ENCODE data around the gene SLC50A1. TPM values are rescaled to one million over a fixed set of nuclear protein-coding genes. Genes with fewer than 3 reads are reported as not detected.
A peak's percentile ranks its signal among the peaks of the same experiment; 100 is the strongest.
"Not testable (repeated sequence)": the region's sequence is repeated elsewhere in the genome, so short reads cannot be mapped to it uniquely, and the experiment has no call there.

The SLC50A1 gene
- total RNA-seq, 2 experiments from 2014 or later = 39.8 to 41.2 TPM

DNA sequence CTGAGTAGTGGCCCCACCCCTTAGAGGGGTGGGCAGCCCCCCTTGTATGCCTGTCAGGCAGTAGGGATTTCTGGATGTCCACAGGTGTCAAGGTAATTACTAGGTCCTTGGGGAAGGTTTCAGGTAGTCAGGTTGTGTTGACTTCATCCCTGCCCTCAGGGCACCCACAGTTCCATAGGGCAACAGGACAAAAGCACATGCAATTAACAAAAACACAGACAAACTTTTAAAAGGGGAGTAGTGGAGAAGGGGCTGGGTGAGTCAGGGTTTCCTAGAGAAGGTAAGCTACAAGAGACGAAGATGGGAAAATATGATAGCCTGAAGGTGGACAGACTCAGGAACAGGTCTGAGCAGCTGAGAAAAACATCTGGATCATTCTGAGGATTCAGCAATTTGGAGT, 23.3 kb downstream of the SLC50A1 start:
- CTCF ChIA-PET = no interaction called here
- Mint-ChIP-seq H3K27ac (no peak overlapping the region), H3K27me3 (peaks cover 15% of the 10 kb centered on the region), H3K4me3 (no peak overlapping the region), H3K9me3 (ENCODE audit: low read depth) (no peaks in the 10 kb centered on the region), H3K4me1 (no peaks in the 10 kb centered on the region), H3K36me3 (no peaks in the 10 kb centered on the region)
- ATAC-seq (no peak), DNase-seq (no peak)

- Mint-ChIP-seq H3K27me3 (peaks cover 9% of the 10 kb centered on the region), H3K9me3 (ENCODE audit: low read depth) (no peaks in the 10 kb centered on the region), H3K36me3 (no peaks in the 10 kb centered on the region), H3K4me1 (no peaks in the 10 kb centered on the region), H3K27ac (no peak overlapping the region), H3K4me3 (no peak overlapping the region)
- CTCF ChIA-PET = no interaction called here
- DNase-seq = no peak
- ATAC-seq = no peak
Measured at GRCh38 chr1:155160128-155160527, 24.5 kb downstream of the SLC50A1 start.

- CTCF ChIA-PET = interaction anchor here (1.0 to 1.5 kb wide), 4 partner anchors 10 to 145 kb away, joined by 3 to 9 read pairs (median 6); partner anchors contain the start of gene KRTCAP2
- ATAC-seq, H3K4me1 Mint-ChIP-seq: not testable (repeated sequence)
Measured at GRCh38 chr1:155162631-155163030, 27.0 kb downstream of the SLC50A1 start.

DNA sequence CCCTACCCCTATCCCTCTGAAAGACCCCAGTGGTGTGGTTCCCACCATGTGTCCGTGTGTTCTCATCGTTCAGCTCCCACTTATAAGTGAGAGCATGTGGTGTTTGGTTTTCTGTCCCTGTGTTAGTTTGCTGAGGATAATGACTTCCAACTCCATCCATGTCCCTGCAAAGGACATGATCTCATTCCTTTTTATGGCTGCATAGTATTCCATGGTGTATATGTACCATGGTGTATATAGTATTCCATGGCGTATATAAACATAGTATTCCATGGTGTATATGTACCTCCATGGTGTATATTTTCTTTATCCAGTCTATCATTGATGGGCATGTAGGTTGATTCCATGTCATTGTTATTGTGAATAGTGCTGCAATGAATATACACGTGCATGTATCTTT, 28.1 kb downstream of the SLC50A1 start:
- H3K4me1 Mint-ChIP-seq = peaks cover 12% of the 10 kb centered on the region
- not testable (repeated sequence) for H3K27me3 Mint-ChIP-seq; DNase-seq; ATAC-seq; H3K27ac Mint-ChIP-seq; H3K36me3 Mint-ChIP-seq; H3K9me3 Mint-ChIP-seq (ENCODE audit: low read depth); H3K4me3 Mint-ChIP-seq
- CTCF ChIA-PET = interaction anchor here (1.6 to 13.0 kb wide), 2 partner anchors 52 to 73 kb away, joined by 3 to 295 read pairs; no protein-coding TSS in a partner anchor

More at GRCh38 chr1:155162631-155163030, 27.0 kb downstream of the SLC50A1 start:
- H3K27me3 Mint-ChIP-seq; H3K9me3 Mint-ChIP-seq (ENCODE audit: low read depth); DNase-seq; H3K4me3 Mint-ChIP-seq; H3K36me3 Mint-ChIP-seq; H3K27ac Mint-ChIP-seq: not testable (repeated sequence)

DNA sequence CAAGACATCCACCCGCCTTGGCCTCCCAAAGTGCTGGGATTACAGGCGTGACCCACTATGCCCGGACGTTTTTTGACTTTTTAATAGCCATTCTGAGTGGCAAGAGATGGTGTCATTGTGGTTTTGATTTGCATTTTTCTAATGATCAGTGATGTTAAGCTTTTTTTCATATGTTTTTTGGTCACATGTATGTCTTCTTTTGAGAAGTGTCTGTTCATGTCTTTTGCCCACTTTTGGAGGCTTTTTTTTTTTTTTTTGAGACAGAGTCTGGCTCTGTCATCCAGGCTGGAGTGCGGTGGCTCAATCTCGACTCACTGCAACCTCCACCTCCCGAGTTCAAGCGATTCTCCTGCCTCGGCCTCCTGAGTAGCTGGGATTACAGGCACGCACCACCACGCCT, 29.0 kb downstream of the SLC50A1 start:
- not testable (repeated sequence) for H3K27ac Mint-ChIP-seq; H3K4me3 Mint-ChIP-seq; H3K9me3 Mint-ChIP-seq (ENCODE audit: low read depth); H3K36me3 Mint-ChIP-seq; H3K27me3 Mint-ChIP-seq; ATAC-seq; DNase-seq
- peaks cover 12% of the 10 kb centered on the region for H3K4me1 Mint-ChIP-seq
- CTCF ChIA-PET = interaction anchor here (0.9 to 13.0 kb wide), 4 partner anchors 8 to 74 kb away, joined by 3 to 295 read pairs (median 3); partner anchors contain the start of gene KRTCAP2

- Mint-ChIP-seq H3K4me3 (no peak overlapping the region), H3K4me1 (peaks cover 14% of the 10 kb centered on the region), H3K9me3 (ENCODE audit: low read depth) (no peaks in the 10 kb centered on the region), H3K27ac (no peak overlapping the region), H3K36me3 (peaks cover 8% of the 10 kb centered on the region), H3K27me3 (no peaks in the 10 kb centered on the region)
- CTCF ChIA-PET = interaction anchor here (0.8 to 13.0 kb wide), 9 partner anchors 10 to 104 kb away, joined by 3 to 295 read pairs (median 10); no protein-coding TSS in a partner anchor
- ATAC-seq = no peak
- DNase-seq = no peak
Measured at GRCh38 chr1:155166051-155166470, 30.4 kb downstream of the SLC50A1 start.

- Mint-ChIP-seq H3K36me3 (peaks cover 8% of the 10 kb centered on the region), H3K27me3 (no peaks in the 10 kb centered on the region), H3K9me3 (ENCODE audit: low read depth) (no peaks in the 10 kb centered on the region), H3K4me3 (no peak overlapping the region), H3K4me1 (peaks cover 18% of the 10 kb centered on the region), H3K27ac (no peak overlapping the region)
- ATAC-seq (no peak), DNase-seq (peak; percentile 31)
- CTCF ChIA-PET = interaction anchor here (0.8 to 13.0 kb wide), 22 partner anchors 11 to 150 kb away, joined by 3 to 295 read pairs (median 6); partner anchors contain the start of genes ADAM15 and SLC50A1
Measured at GRCh38 chr1:155166471-155167165, 31.0 kb downstream of the SLC50A1 start.

DNA sequence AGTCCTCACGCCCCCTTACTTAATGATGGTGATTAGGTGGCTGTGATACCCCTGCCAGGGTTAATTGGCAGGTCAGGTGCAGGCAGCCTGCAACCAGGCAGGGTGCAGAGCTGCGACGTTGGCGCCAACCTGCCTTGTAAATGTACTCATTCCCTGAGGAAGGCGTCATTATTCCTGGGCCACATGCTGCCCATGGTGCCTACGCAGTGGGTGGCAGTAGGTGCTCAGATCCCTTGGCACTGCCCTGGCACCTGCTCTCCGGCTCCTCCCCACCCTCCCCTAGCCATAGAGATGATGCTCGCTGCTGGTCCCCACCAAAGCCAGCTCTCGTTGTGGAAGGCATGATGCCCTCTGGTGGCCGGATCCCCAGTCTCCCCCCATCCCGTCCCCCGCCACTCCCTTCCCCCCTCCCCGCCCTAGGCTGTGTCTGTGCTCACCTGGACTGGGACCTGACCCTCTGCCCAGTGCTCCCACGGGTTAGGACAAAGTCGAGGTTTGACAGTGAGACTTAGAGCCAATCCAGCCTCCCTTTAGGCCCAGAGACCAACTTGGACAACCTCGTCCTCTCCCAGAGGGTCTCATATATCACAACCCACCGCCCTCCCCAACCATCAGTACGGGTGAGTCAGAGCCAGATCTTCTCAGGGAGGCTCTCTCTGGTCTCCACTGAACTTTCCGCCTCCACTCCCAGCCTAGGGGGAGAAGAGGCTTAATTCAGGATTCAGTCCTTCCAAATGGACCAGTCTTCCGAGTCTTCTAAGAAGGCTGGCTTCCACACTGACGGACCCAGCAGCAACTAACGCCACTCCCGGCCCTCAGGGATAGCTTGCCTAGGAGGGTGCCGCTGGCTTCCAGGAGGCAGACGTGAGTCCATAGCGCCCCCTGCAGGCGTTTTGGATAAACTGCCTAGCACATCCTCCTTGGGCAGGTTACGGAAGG, 31.8 kb downstream of the SLC50A1 start:
- CTCF ChIA-PET = interaction anchor here (0.6 to 13.0 kb wide), 35 partner anchors 10 to 180 kb away, joined by 3 to 295 read pairs (median 5); partner anchors contain the start of genes ADAM15, DPM3 and SLC50A1
- ATAC-seq (peak; percentile 80), DNase-seq (peak; percentile 92)
- peak overlapping the region; percentile 45 for H3K27ac Mint-ChIP-seq
- H3K4me1 Mint-ChIP-seq = peaks cover 25% of the 10 kb centered on the region
- no peaks in the 10 kb centered on the region for H3K9me3 Mint-ChIP-seq (ENCODE audit: low read depth)
- peaks cover 8% of the 10 kb centered on the region for H3K36me3 Mint-ChIP-seq
- no peaks in the 10 kb centered on the region for H3K27me3 Mint-ChIP-seq
- H3K4me3 Mint-ChIP-seq = peak overlapping the region; percentile 44

- Mint-ChIP-seq H3K4me1 (peaks cover 27% of the 10 kb centered on the region), H3K27ac (peak overlapping the region; percentile 45)
- not testable (repeated sequence) for H3K27me3 Mint-ChIP-seq; H3K4me3 Mint-ChIP-seq; H3K9me3 Mint-ChIP-seq (ENCODE audit: low read depth); H3K36me3 Mint-ChIP-seq; ATAC-seq
- peak; percentile 31 for DNase-seq
- CTCF ChIA-PET = interaction anchor here (0.6 to 13.0 kb wide), 34 partner anchors 9 to 386 kb away, joined by 3 to 295 read pairs (median 5); partner anchors contain the start of genes ADAM15, DPM3 and SLC50A1
Measured at GRCh38 chr1:155168105-155168445, 32.4 kb downstream of the SLC50A1 start.

- peaks cover 8% of the 10 kb centered on the region for H3K36me3 Mint-ChIP-seq
- H3K9me3 Mint-ChIP-seq (ENCODE audit: low read depth) = no peaks in the 10 kb centered on the region
- no peak overlapping the region for H3K4me3 Mint-ChIP-seq
- no peaks in the 10 kb centered on the region for H3K27me3 Mint-ChIP-seq
- CTCF ChIA-PET = interaction anchor here (0.6 to 13.0 kb wide), 29 partner anchors 9 to 385 kb away, joined by 3 to 295 read pairs (median 5); partner anchors contain the start of genes DPM3 and SLC50A1
- peaks cover 32% of the 10 kb centered on the region for H3K4me1 Mint-ChIP-seq
- ATAC-seq (no peak), DNase-seq (peak; percentile 33)
- H3K27ac Mint-ChIP-seq = no peak overlapping the region
Measured at GRCh38 chr1:155168456-155169210, 33.0 kb downstream of the SLC50A1 start.

DNA sequence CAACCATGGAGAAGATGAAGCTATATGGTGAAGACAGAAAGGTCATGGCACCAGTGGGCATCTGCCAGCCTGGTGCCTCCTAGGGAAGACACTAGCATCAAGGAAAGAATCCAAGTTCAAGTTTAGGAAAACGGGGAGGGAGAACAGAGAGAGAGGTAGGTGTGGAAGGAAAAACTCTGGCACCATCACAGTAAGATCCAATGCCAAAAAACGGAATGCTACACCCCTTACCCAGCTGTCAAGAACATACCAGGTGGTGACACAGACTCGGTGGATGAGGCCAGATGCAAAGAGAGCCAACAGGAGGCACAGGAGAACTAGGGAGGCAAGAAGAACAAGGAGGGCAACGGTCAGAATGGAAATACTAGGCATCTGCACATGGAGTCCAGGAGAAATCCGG, 33.9 kb downstream of the SLC50A1 start:
- no peak for ATAC-seq
- peaks cover 35% of the 10 kb centered on the region for H3K4me1 Mint-ChIP-seq
- no peaks in the 10 kb centered on the region for H3K27me3 Mint-ChIP-seq
- H3K36me3 Mint-ChIP-seq = peaks cover 8% of the 10 kb centered on the region
- H3K27ac Mint-ChIP-seq = no peak overlapping the region
- peak; percentile 18 for DNase-seq
- H3K9me3 Mint-ChIP-seq (ENCODE audit: low read depth) = no peaks in the 10 kb centered on the region
- no peak overlapping the region for H3K4me3 Mint-ChIP-seq
- CTCF ChIA-PET = interaction anchor here (0.8 to 13.0 kb wide), 8 partner anchors 22 to 105 kb away, joined by 3 to 295 read pairs (median 20); partner anchors contain the start of gene SLC50A1

GRCh38 chr1:155170101-155170785, 34.6 kb downstream of the SLC50A1 start:
- H3K36me3 Mint-ChIP-seq = peaks cover 8% of the 10 kb centered on the region
- DNase-seq (peak; percentile 29), ATAC-seq (no peak)
- H3K9me3 Mint-ChIP-seq (ENCODE audit: low read depth) = no peaks in the 10 kb centered on the region
- H3K4me3 Mint-ChIP-seq = no peak overlapping the region
- CTCF ChIA-PET = interaction anchor here (1.2 to 13.0 kb wide), 6 partner anchors 23 to 106 kb away, joined by 3 to 295 read pairs (median 90); no protein-coding TSS in a partner anchor
- peaks cover 41% of the 10 kb centered on the region for H3K4me1 Mint-ChIP-seq
- H3K27me3 Mint-ChIP-seq = no peaks in the 10 kb centered on the region
- no peak overlapping the region for H3K27ac Mint-ChIP-seq
